Measurements from ENCODE around the gene SMC1B. TPM values are rescaled to one million over a fixed set of nuclear protein-coding genes. Genes with fewer than 3 reads are reported as not detected.
"Not testable (repeated sequence)": the region's sequence is repeated elsewhere in the genome, so short reads cannot be mapped to it uniquely, and the experiment has no call there.

The SMC1B gene
- total and polyA plus RNA-seq, 9 of the 15 experiments (the other 6 are each of a cell fraction or from before 2014, with no cell fraction given), result 0.03 TPM; not detected in 8

DNA sequence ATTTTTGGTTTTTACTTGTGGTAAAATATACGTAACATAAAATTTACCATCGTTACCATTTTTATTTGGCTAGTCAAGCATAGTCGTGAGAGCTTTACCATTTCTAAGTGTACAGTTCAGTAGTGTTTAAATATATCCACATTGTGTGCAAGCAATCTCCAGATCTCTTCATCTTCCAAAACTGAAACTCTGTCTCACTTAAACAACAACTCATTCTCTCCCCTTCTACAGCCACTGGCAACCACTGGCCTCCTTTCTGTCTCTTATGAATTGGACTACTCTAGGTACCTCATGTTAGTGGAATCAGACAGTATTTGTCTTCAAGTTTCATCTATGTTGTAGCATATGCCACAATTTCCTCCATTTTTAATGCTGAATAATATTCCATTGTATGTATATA is 37.4 kb downstream of the SMC1B start:
- Histone ChIP-seq H2AFZ (ENCODE audit: low read depth, low read length) (no peak overlapping the region), H3K9me1 (ENCODE audit: control insufficient read depth, insufficient read depth, low read length) (no peaks in the 10 kb centered on the region), H3K27me3 (ENCODE audit: control insufficient read depth in 2 of 2, insufficient read depth in 2 of 2, low read length in 2 of 2) (no peaks in the 10 kb centered on the region), H3K4me1 (replicated peaks in 1 of 2; ENCODE audit: control insufficient read depth in 2 of 2, insufficient read depth in 2 of 2, low read length in 2 of 2) (no peaks in the 10 kb centered on the region), H4K20me1 (replicated peaks; ENCODE audit: control insufficient read depth, insufficient read depth, low read length) (no peaks in the 10 kb centered on the region), H3K79me2 (ENCODE audit: control insufficient read depth, insufficient read depth, low read length) (no peaks in the 10 kb centered on the region), H3K9ac (ENCODE audit: insufficient read depth in 1 of 2, low read depth in 2 of 2, low read length in 2 of 2) (no peak overlapping the region), H3K36me3 (ENCODE audit: control insufficient read depth, insufficient read depth, low read length) (no peaks in the 10 kb centered on the region), H3K4me3 (no peak overlapping the region), H3K9me3 (replicated peaks; ENCODE audit: control insufficient read depth, insufficient read depth, low read depth, low read length) (no peaks in the 10 kb centered on the region), H3K4me2 (ENCODE audit: insufficient read depth, low read length) (no peak overlapping the region), H3K27ac (ENCODE audit: extremely low read depth, low read depth, low read length) (no peak overlapping the region)
- WGBS (ENCODE audit: insufficient coverage, low coverage, missing lambda C conversion rate), result 5% methylated on average over 3 of the region's 3 CpGs
- FAIRE-seq, result no peak
- DNase-seq (ENCODE audit: extremely low read depth in 1 of 4, low spot score in 3 of 4), result no peak
- in situ Hi-C loops (cut with MboI), result no loop called here
- ChIA-PET POLR2A (no interaction called here), CTCF (ENCODE audit: low intra/inter-chr PET ratio) (no interaction called here)
- ATAC-seq, result no peak
- intact Hi-C loops (cut with micrococcal nuclease), result no loop called here
- TF ChIP-seq, protein P1, sequence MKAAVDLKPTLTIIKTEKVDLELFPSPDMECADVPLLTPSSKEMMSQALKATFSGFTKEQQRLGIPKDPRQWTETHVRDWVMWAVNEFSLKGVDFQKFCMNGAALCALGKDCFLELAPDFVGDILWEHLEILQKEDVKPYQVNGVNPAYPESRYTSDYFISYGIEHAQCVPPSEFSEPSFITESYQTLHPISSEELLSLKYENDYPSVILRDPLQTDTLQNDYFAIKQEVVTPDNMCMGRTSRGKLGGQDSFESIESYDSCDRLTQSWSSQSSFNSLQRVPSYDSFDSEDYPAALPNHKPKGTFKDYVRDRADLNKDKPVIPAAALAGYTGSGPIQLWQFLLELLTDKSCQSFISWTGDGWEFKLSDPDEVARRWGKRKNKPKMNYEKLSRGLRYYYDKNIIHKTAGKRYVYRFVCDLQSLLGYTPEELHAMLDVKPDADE (conservative IDR thresholded peaks at IDR 0.05; ENCODE audit: control insufficient read depth, low read depth, low read length), result no peak
- TF ChIP-seq ZFP1 (CRISPR knock-in tag; IDR thresholded peaks at IDR 0.05) (no peak), ASH1L (IDR thresholded peaks at IDR 0.05; ENCODE audit: borderline replicate concordance, low read depth, partially characterized antibody) (no peak)
- BruUV-seq (replicated peaks), result no TSS peak

DNA sequence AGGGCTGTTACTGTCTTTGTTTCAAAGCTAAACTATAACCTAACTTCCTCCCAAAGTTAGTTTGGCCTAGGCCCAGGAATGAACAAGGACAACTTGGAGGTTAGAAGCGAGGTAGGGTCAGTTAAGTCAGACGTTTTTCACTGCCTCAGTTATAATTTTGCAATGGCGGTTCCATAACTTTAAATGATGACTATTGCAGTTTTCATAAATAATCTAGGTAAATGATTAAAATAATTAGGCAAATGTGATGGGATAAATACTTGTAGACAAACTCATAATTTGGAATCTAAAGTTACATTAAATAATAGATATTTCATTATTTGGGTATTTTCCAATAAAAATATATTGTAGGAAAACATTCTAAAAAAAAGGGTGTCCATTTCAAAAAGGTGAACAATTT is 39.8 kb downstream of the SMC1B start:
- POLR2A ChIA-PET; DNase-seq (ENCODE audit: extremely low read depth in 1 of 4, low spot score in 3 of 4); H3K79me2 ChIP-seq (ENCODE audit: control insufficient read depth, insufficient read depth, low read length); H3K4me3 ChIP-seq; intact Hi-C loops (cut with micrococcal nuclease); H4K20me1 ChIP-seq (replicated peaks; ENCODE audit: control insufficient read depth, insufficient read depth, low read length); H3K27ac ChIP-seq (ENCODE audit: extremely low read depth, low read depth, low read length); BruUV-seq (replicated peaks); FAIRE-seq; ATAC-seq; CTCF ChIA-PET (ENCODE audit: low intra/inter-chr PET ratio); H3K36me3 ChIP-seq (ENCODE audit: control insufficient read depth, insufficient read depth, low read length); in situ Hi-C loops (cut with MboI); H3K4me1 ChIP-seq (replicated peaks in 1 of 2; ENCODE audit: control insufficient read depth in 2 of 2, insufficient read depth in 2 of 2, low read length in 2 of 2); H2AFZ ChIP-seq (ENCODE audit: low read depth, low read length); H3K9ac ChIP-seq (ENCODE audit: insufficient read depth in 1 of 2, low read depth in 2 of 2, low read length in 2 of 2); H3K9me1 ChIP-seq (ENCODE audit: control insufficient read depth, insufficient read depth, low read length); H3K4me2 ChIP-seq (ENCODE audit: insufficient read depth, low read length); H3K9me3 ChIP-seq (replicated peaks; ENCODE audit: control insufficient read depth, insufficient read depth, low read depth, low read length); H3K27me3 ChIP-seq (ENCODE audit: control insufficient read depth in 2 of 2, insufficient read depth in 2 of 2, low read length in 2 of 2): not testable (repeated sequence)
- WGBS (ENCODE audit: insufficient coverage, low coverage, missing lambda C conversion rate), result 3% methylated on average over 3 of the region's 3 CpGs

All from K562 (cell line).